ENCODE data around the gene FAM131B.

Gene FAM131B

GRCh38 chr7:143369678-143370651 lies 7.5 kb upstream of the FAM131B start:
- no peaks in the 10 kb centered on the region for H3K9me3 Mint-ChIP-seq
- H3K4me3 Mint-ChIP-seq, result no peak overlapping the region
- ATAC-seq (replicated peaks) (no peak), DNase-seq (no peak)
- peaks cover 26 to 29% of the 10 kb centered on the region in 2 donors for H3K4me1 Mint-ChIP-seq (ENCODE audit: low read depth in 2 of 2)
- no peak overlapping the region for H3K27ac Mint-ChIP-seq
- no peaks in the 10 kb centered on the region for H3K36me3 Mint-ChIP-seq (ENCODE audit: insufficient read depth)
- H3K27me3 Mint-ChIP-seq, result peaks cover 2 to 5% of the 10 kb centered on the region in 2 donors

- Mint-ChIP-seq H3K27ac (no peak overlapping the region), H3K36me3 (ENCODE audit: insufficient read depth) (no peaks in the 10 kb centered on the region), H3K27me3 (peaks cover 13 to 21% of the 10 kb centered on the region in 2 donors), H3K9me3 (no peaks in the 10 kb centered on the region), H3K4me1 (ENCODE audit: low read depth in 2 of 2) (peaks cover 13 to 20% of the 10 kb centered on the region in 2 donors), H3K4me3 (no peak overlapping the region)
- no peak for DNase-seq
- no peak for ATAC-seq (replicated peaks)
Observed at GRCh38 chr7:143368387-143368786, 5.9 kb upstream of the FAM131B start.

- Mint-ChIP-seq H3K27ac (no peak overlapping the region), H3K4me1 (ENCODE audit: low read depth in 2 of 2) (peaks cover 9 to 19% of the 10 kb centered on the region in 2 donors), H3K27me3 (peaks cover 16 to 25% of the 10 kb centered on the region in 2 donors), H3K4me3 (no peak overlapping the region), H3K9me3 (no peaks in the 10 kb centered on the region), H3K36me3 (ENCODE audit: insufficient read depth) (no peaks in the 10 kb centered on the region)
- no peak for DNase-seq
- no peak for ATAC-seq (replicated peaks)
Observed at GRCh38 chr7:143367972-143368371, 5.5 kb upstream of the FAM131B start.

GRCh38 chr7:143363016-143363937 lies 764 bp upstream of the FAM131B start:
- peaks cover 16 to 26% of the 10 kb centered on the region in 2 donors for H3K27me3 Mint-ChIP-seq

GRCh38 chr7:143361552-143362130 lies 872 bp downstream of the FAM131B start:
- Mint-ChIP-seq H3K36me3 (ENCODE audit: insufficient read depth) (peaks cover 3% of the 10 kb centered on the region), H3K27me3 (peaks cover 16 to 26% of the 10 kb centered on the region in 2 donors), H3K27ac (peak overlapping the region in 1 of 2 donors; percentile 83), H3K4me3 (peak overlapping the region; percentile 43 to 87), H3K4me1 (ENCODE audit: low read depth in 2 of 2) (peaks cover 9 to 10% of the 10 kb centered on the region in 2 donors), H3K9me3 (no peaks in the 10 kb centered on the region)
- ATAC-seq (replicated peaks) (peak; percentile 17), DNase-seq (no peak)

More at GRCh38 chr7:143363016-143363937, 764 bp upstream of the FAM131B start:
- Mint-ChIP-seq H3K36me3 (ENCODE audit: insufficient read depth) (no peaks in the 10 kb centered on the region), H3K27ac (no peak overlapping the region), H3K4me1 (ENCODE audit: low read depth in 2 of 2) (peaks cover 9 to 10% of the 10 kb centered on the region in 2 donors), H3K9me3 (no peaks in the 10 kb centered on the region), H3K4me3 (peak overlapping the region; percentile 48 to 52)
- ATAC-seq (replicated peaks) (no peak), DNase-seq (no peak)

GRCh38 chr7:143360788-143361551 lies 1.5 kb downstream of the FAM131B start:
- Mint-ChIP-seq H3K27me3 (peaks cover 16 to 26% of the 10 kb centered on the region in 2 donors), H3K4me1 (ENCODE audit: low read depth in 2 of 2) (peaks cover 9 to 10% of the 10 kb centered on the region in 2 donors)

GRCh38 chr7:143359771-143360353 lies 2.7 kb downstream of the FAM131B start:
- no peaks in the 10 kb centered on the region for H3K9me3 Mint-ChIP-seq
- H3K4me3 Mint-ChIP-seq, result peak overlapping the region in 1 of 2 donors; percentile 87
- peak overlapping the region in 1 of 2 donors; percentile 50 for H3K27ac Mint-ChIP-seq

More at GRCh38 chr7:143360788-143361551, 1.5 kb downstream of the FAM131B start:
- DNase-seq, result no peak
- H3K9me3 Mint-ChIP-seq, result no peaks in the 10 kb centered on the region
- peaks cover 3% of the 10 kb centered on the region for H3K36me3 Mint-ChIP-seq (ENCODE audit: insufficient read depth)
- peak overlapping the region; percentile 43 to 87 for H3K4me3 Mint-ChIP-seq
- peak overlapping the region; percentile 1 to 50 for H3K27ac Mint-ChIP-seq
- ATAC-seq (replicated peaks), result no peak

GRCh38 chr7:143358626-143359025 lies 3.9 kb downstream of the FAM131B start:
- no peak for ATAC-seq (replicated peaks)
- H3K27ac Mint-ChIP-seq, result no peak overlapping the region

More at GRCh38 chr7:143359771-143360353, 2.7 kb downstream of the FAM131B start:
- peaks cover 13 to 20% of the 10 kb centered on the region in 2 donors for H3K27me3 Mint-ChIP-seq
- peaks cover 3% of the 10 kb centered on the region for H3K36me3 Mint-ChIP-seq (ENCODE audit: insufficient read depth)
- no peak for ATAC-seq (replicated peaks)
- no peak for DNase-seq
- H3K4me1 Mint-ChIP-seq (ENCODE audit: low read depth in 2 of 2), result peaks cover 10 to 12% of the 10 kb centered on the region in 2 donors

GRCh38 chr7:143356414-143357050 lies 6.0 kb downstream of the FAM131B start:
- peaks cover 4 to 7% of the 10 kb centered on the region in 2 donors for H3K4me1 Mint-ChIP-seq (ENCODE audit: low read depth in 2 of 2)
- H3K9me3 Mint-ChIP-seq, result no peaks in the 10 kb centered on the region
- no peak overlapping the region for H3K4me3 Mint-ChIP-seq
- DNase-seq, result no peak
- ATAC-seq (replicated peaks), result no peak
- no peak overlapping the region for H3K27ac Mint-ChIP-seq
- H3K27me3 Mint-ChIP-seq, result peaks cover 9 to 16% of the 10 kb centered on the region in 2 donors
- peaks cover 3% of the 10 kb centered on the region for H3K36me3 Mint-ChIP-seq (ENCODE audit: insufficient read depth)

More at GRCh38 chr7:143358626-143359025, 3.9 kb downstream of the FAM131B start:
- DNase-seq, result no peak
- Mint-ChIP-seq H3K4me3 (no peak overlapping the region), H3K36me3 (ENCODE audit: insufficient read depth) (peaks cover 3% of the 10 kb centered on the region), H3K9me3 (no peaks in the 10 kb centered on the region), H3K4me1 (ENCODE audit: low read depth in 2 of 2) (peaks cover 9 to 12% of the 10 kb centered on the region in 2 donors), H3K27me3 (peaks cover 5 to 7% of the 10 kb centered on the region in 2 donors)

GRCh38 chr7:143355450-143356385 lies 6.8 kb downstream of the FAM131B start:
- Mint-ChIP-seq H3K9me3 (no peaks in the 10 kb centered on the region), H3K27ac (peak overlapping the region in 1 of 2 donors; percentile 69), H3K4me1 (ENCODE audit: low read depth in 2 of 2) (peaks cover 1 to 7% of the 10 kb centered on the region in 2 donors), H3K27me3 (peaks cover 9 to 16% of the 10 kb centered on the region in 2 donors), H3K36me3 (ENCODE audit: insufficient read depth) (peaks cover 3% of the 10 kb centered on the region), H3K4me3 (no peak overlapping the region)
- no peak for ATAC-seq (replicated peaks)
- no peak for DNase-seq

- ATAC-seq (replicated peaks) (no peak), DNase-seq (no peak)
- Mint-ChIP-seq H3K4me3 (no peak overlapping the region), H3K4me1 (ENCODE audit: low read depth in 2 of 2) (peaks cover 1 to 3% of the 10 kb centered on the region in 2 donors), H3K9me3 (no peaks in the 10 kb centered on the region), H3K27me3 (peaks cover 9 to 16% of the 10 kb centered on the region in 2 donors), H3K27ac (no peak overlapping the region), H3K36me3 (ENCODE audit: insufficient read depth) (peaks cover 3% of the 10 kb centered on the region)
Observed at GRCh38 chr7:143354965-143355364, 7.5 kb downstream of the FAM131B start.

Measured in effector memory CD8-positive, alpha-beta T cell (primary cell).